Effector CD8-positive, alpha-beta T cell (primary cell): ENCODE data around the gene WDFY1.
"Not testable (repeated sequence)": the region's sequence is repeated elsewhere in the genome, so short reads cannot be mapped to it uniquely, and the experiment has no call there.

Source experiments
- DNase-seq: peaks from one replicate; lab custom pipeline; 2025; lab: John Stamatoyannopoulos, UW

WDFY1 gene

GRCh38 chr2:223957092-223957851 lies 12.1 kb upstream of the WDFY1 start, which contains the start of gene MRPL44:
TSS of gene MRPL44 (plus strand) at chr2:223957463. CDS start at chr2:223957473, 10 bp downstream.
- peak; percentile 93 for DNase-seq

GRCh38 chr2:223956300-223956699 lies 11.2 kb upstream of the WDFY1 start:
- DNase-seq: no peak

- no peak for DNase-seq
Observed at GRCh38 chr2:223954401-223954800, 9.3 kb upstream of the WDFY1 start.

- DNase-seq: no peak
Observed at GRCh38 chr2:223952280-223952968, 7.3 kb upstream of the WDFY1 start.

- no peak for DNase-seq
Observed at GRCh38 chr2:223950448-223951347, 5.6 kb upstream of the WDFY1 start.

- DNase-seq: no peak
Observed at GRCh38 chr2:223949241-223949840, 4.2 kb upstream of the WDFY1 start.

GRCh38 chr2:223947711-223948205 lies 2.6 kb upstream of the WDFY1 start:
- no peak for DNase-seq

GRCh38 chr2:223945755-223946154 lies 620 bp upstream of the WDFY1 start:
- DNase-seq: no peak

GRCh38 chr2:223944166-223944702 lies 901 bp downstream of the WDFY1 start:
- peak; percentile 9 for DNase-seq

GRCh38 chr2:223943561-223944008 lies 1.6 kb downstream of the WDFY1 start:
- DNase-seq: no peak

GRCh38 chr2:223943135-223943534 lies 2.0 kb downstream of the WDFY1 start:
- no peak for DNase-seq

GRCh38 chr2:223941579-223942277 lies 3.4 kb downstream of the WDFY1 start:
- no peak for DNase-seq

GRCh38 chr2:223939438-223939837 lies 5.7 kb downstream of the WDFY1 start:
- DNase-seq: not testable (repeated sequence)

GRCh38 chr2:223937535-223937934 lies 7.6 kb downstream of the WDFY1 start:
- no peak for DNase-seq

- no peak for DNase-seq
Observed at GRCh38 chr2:223936862-223937326, 8.2 kb downstream of the WDFY1 start.

GRCh38 chr2:223935459-223936125 lies 9.5 kb downstream of the WDFY1 start:
- no peak for DNase-seq

- DNase-seq: no peak
Observed at GRCh38 chr2:223934870-223935269, 10.3 kb downstream of the WDFY1 start.

GRCh38 chr2:223932816-223933800 lies 12.0 kb downstream of the WDFY1 start:
- no peak for DNase-seq
